Smooth muscle cell (in vitro differentiated cells): ENCODE results near the gene MAD1L1. TPM values are rescaled to one million over a fixed set of nuclear protein-coding genes. Genes with fewer than 3 reads are reported as not detected.

Experiments
- DNase-seq: peaks from one replicate; lab custom pipeline; 2025; ENCODE audit not compliant: unreplicated experiment; lab: John Stamatoyannopoulos, UW
- H2AFZ ChIP-seq: fragments of 200-600 bp; sonication (generic); 2 replicates; pipeline ENCODE4 v1.6.0; 2016; ENCODE audit warnings: antibody characterized with exemption, low read depth, mild to moderate bottlenecking
- H3F3A ChIP-seq: fragments of 200-600 bp; sonication (generic); 2 replicates; pipeline ENCODE4 v1.6.0; 2017; ENCODE audit warnings: antibody characterized with exemption, low read depth
- H3K27ac ChIP-seq: fragments of 200-600 bp; sonication (generic); 2 replicates; pipeline ENCODE4 v1.5.1; 2016; ENCODE audit warnings: low read depth, mild to moderate bottlenecking
- H3K27me3 ChIP-seq: fragments of 200-600 bp; sonication (generic); 2 replicates; pipeline ENCODE4 v1.6.1; 2016; ENCODE audit warnings: low read depth, mild to moderate bottlenecking
- H3K36me3 ChIP-seq: fragments of 200-600 bp; sonication (generic); 2 replicates; pipeline ENCODE4 v1.5.1; 2016; ENCODE audit warnings: low read depth
- H3K4me1 ChIP-seq: fragments of 200-600 bp; sonication (generic); 2 replicates; pipeline ENCODE4 v1.5.1; 2016; ENCODE audit warnings: low read depth
- H3K4me2 ChIP-seq: fragments of 200-600 bp; sonication (generic); 2 replicates; pipeline ENCODE4 v1.6.0; 2016; ENCODE audit warnings: mild to moderate bottlenecking
- H3K4me3 ChIP-seq: fragments of 200-600 bp; sonication (generic); 2 replicates; pipeline ENCODE4 v1.5.1; 2016; ENCODE audit warnings: mild to moderate bottlenecking
- H3K79me2 ChIP-seq: fragments of 200-600 bp; sonication (generic); 2 replicates; pipeline ENCODE4 v1.6.0; 2016; ENCODE audit warnings: low read depth, mild to moderate bottlenecking
- H3K9ac ChIP-seq: fragments of 200-600 bp; sonication (generic); 2 replicates; pipeline ENCODE4 v1.6.0; 2016; ENCODE audit warnings: low read depth
- H3K9me3 ChIP-seq: fragments of 200-600 bp; sonication (generic); replicated peaks from 2 replicates; pipeline ENCODE4 v1.5.1; 2016; ENCODE audit warnings: low read depth
- H4K20me1 ChIP-seq: fragments of 200-600 bp; sonication (generic); 2 replicates; pipeline ENCODE4 v1.6.0; 2016; ENCODE audit warnings: low read depth
- CTCF ChIP-seq: fragments of 200-600 bp; sonication (generic); IDR thresholded peaks from 2 replicates; pipeline ENCODE4 v1.5.1; 2017; ENCODE audit warnings: borderline replicate concordance, mild to moderate bottlenecking, antibody characterized with exemption; ENCODE audit not compliant: insufficient read depth, poor library complexity, severe bottlenecking
- WGBS: methylation state at CpG from one replicate; pipeline ENCODE4 v1.1.7; 2016; ENCODE audit warnings: low lambda C conversion rate; 5-methylcytosine and 5-hydroxymethylcytosine counted together
- polyA plus RNA-seq: library from polyadenylated mRNA; unstranded; fragments of >200 nt; fragmentation: Nextera tagmentation; extraction: Ambion mirVana; gene quantifications from 2 replicates; pipeline ENCODE4 v1.2.1, GENCODE V29; 2016
- total RNA-seq: library from RNA; depleted of rRNA; stranded (reverse); fragments of >200 nt; gene quantifications from 2 replicates; pipeline ENCODE4 v1.2.3, GENCODE V29; 2014

Gene MAD1L1
- total and polyA plus RNA-seq, 2 experiments from 2014 or later, result 33.4 to 60.7 TPM

- peaks cover 3% of the 10 kb centered on the region for H4K20me1 ChIP-seq
- no peaks in the 10 kb centered on the region for H3K9me3 ChIP-seq
- H3K79me2 ChIP-seq, result no peaks in the 10 kb centered on the region
- no peak overlapping the region for H3K4me2 ChIP-seq
- no peak overlapping the region for H3K27ac ChIP-seq
- no peaks in the 10 kb centered on the region for H3K36me3 ChIP-seq
- H3K4me1 ChIP-seq, result no peaks in the 10 kb centered on the region
- no peak overlapping the region for H3K9ac ChIP-seq
- H3K27me3 ChIP-seq, result no peaks in the 10 kb centered on the region
- no peak overlapping the region for H3K4me3 ChIP-seq
- H3F3A ChIP-seq, result no peaks in the 10 kb centered on the region
- TF ChIP-seq CTCF, result no peak
- WGBS, result 68% methylated on average over 11 of the region's 11 CpGs
- H2AFZ ChIP-seq, result no peak overlapping the region
- no peak for DNase-seq
These were observed 145.0 kb downstream of the MAD1L1 start for GRCh38 chr7:2087744-2088143.

GRCh38 chr7:2086229-2086628, 146.5 kb downstream of the MAD1L1 start:
- WGBS, result 94% methylated on average over 13 of the region's 13 CpGs

GRCh38 chr7:2085804-2086203, 146.9 kb downstream of the MAD1L1 start:
- H3K27me3 ChIP-seq, result no peaks in the 10 kb centered on the region
- no peak for TF ChIP-seq CTCF
- H3K4me2 ChIP-seq, result no peak overlapping the region
- DNase-seq, result no peak
- H3F3A ChIP-seq, result peaks cover 5% of the 10 kb centered on the region
- H3K27ac ChIP-seq, result no peak overlapping the region
- no peaks in the 10 kb centered on the region for H3K36me3 ChIP-seq
- no peak overlapping the region for H3K9ac ChIP-seq
- peaks cover 6% of the 10 kb centered on the region for H4K20me1 ChIP-seq
- no peak overlapping the region for H2AFZ ChIP-seq
- H3K4me1 ChIP-seq, result no peaks in the 10 kb centered on the region
- no peaks in the 10 kb centered on the region for H3K79me2 ChIP-seq
- H3K9me3 ChIP-seq, result no peaks in the 10 kb centered on the region
- WGBS, result 98% methylated on average over 16 of the region's 16 CpGs
- H3K4me3 ChIP-seq, result no peak overlapping the region

More at GRCh38 chr7:2086229-2086628, 146.5 kb downstream of the MAD1L1 start:
- Histone ChIP-seq H3K4me3 (no peak overlapping the region), H3K27ac (no peak overlapping the region), H4K20me1 (peaks cover 6% of the 10 kb centered on the region), H3K79me2 (no peaks in the 10 kb centered on the region), H3K9me3 (no peaks in the 10 kb centered on the region), H3F3A (peaks cover 5% of the 10 kb centered on the region), H3K4me2 (no peak overlapping the region), H3K9ac (no peak overlapping the region), H3K36me3 (no peaks in the 10 kb centered on the region), H2AFZ (no peak overlapping the region), H3K27me3 (no peaks in the 10 kb centered on the region), H3K4me1 (no peaks in the 10 kb centered on the region)
- no peak for DNase-seq
- no peak for TF ChIP-seq CTCF

GRCh38 chr7:2084781-2085505, 147.8 kb downstream of the MAD1L1 start:
- Histone ChIP-seq H2AFZ (no peak overlapping the region), H3K27me3 (no peaks in the 10 kb centered on the region), H4K20me1 (peaks cover 6% of the 10 kb centered on the region), H3K36me3 (no peaks in the 10 kb centered on the region), H3K9ac (no peak overlapping the region), H3K4me1 (peaks cover 3% of the 10 kb centered on the region), H3K9me3 (no peaks in the 10 kb centered on the region), H3K4me2 (no peak overlapping the region), H3F3A (peaks cover 5% of the 10 kb centered on the region), H3K4me3 (no peak overlapping the region), H3K27ac (no peak overlapping the region), H3K79me2 (no peaks in the 10 kb centered on the region)
- no peak for DNase-seq
- 97% methylated on average over 25 of the region's 25 CpGs for WGBS
- TF ChIP-seq CTCF, result no peak
